Measurements from ENCODE around the gene SASH1. TPM values are rescaled to one million over a fixed set of nuclear protein-coding genes. Genes with fewer than 3 reads are reported as not detected.
A peak's percentile ranks its signal among the peaks of the same experiment; 100 is the strongest.

Gene SASH1
- total RNA-seq, 2 donors from 2014 or later = 0.49 to 0.52 TPM

DNA sequence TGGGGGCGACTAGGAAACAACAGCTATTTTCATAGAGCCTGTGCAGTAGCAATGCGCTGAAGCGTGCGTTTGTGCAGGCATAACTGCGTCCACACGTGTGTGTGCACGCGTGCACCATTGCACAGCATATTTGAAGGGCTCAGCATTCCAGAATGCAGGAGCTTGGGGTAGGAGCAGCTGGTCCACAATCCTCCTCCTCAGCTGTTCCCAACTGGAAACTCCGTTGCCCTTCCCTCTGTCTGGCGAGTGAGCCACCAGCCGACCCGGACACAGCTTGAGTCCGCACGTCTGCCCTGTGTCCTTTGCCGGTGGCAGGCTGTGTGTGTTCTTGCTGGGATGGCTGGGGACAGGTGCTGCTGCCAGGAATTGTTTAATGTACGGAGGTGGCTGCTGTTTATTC is 110.2 kb downstream of the SASH1 start:
- H3K27ac Mint-ChIP-seq = no peak overlapping the region
- no peaks in the 10 kb centered on the region for H3K36me3 Mint-ChIP-seq
- DNase-seq (ENCODE audit: low spot score in 2 of 2) (no peak), ATAC-seq (no peak)
- H3K9me3 Mint-ChIP-seq = no peaks in the 10 kb centered on the region

DNA sequence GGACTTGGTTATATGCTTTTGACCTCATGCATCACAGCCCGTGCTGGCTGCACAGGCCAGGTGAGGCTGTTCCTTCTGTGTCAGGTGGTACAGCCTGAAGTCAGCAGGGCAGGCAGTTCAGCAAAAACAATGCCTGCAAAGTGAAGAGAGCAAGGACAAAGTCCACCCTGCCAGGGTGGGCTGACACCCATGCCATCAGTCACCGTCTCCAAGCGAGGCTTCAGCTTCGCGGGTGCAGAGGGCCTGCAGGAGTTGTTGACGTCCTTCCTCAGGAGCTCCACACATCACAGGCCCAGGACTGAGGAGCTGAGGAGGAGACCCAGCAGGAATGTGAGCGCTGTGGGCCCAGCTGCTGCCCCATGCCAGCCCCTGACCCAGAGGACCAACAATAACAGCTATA is 111.3 kb downstream of the SASH1 start:
- Mint-ChIP-seq H3K36me3 (no peaks in the 10 kb centered on the region), H3K27ac (no peak overlapping the region), H3K9me3 (no peaks in the 10 kb centered on the region)
- ATAC-seq = no peak
- DNase-seq (ENCODE audit: low spot score in 2 of 2) = no peak

DNA sequence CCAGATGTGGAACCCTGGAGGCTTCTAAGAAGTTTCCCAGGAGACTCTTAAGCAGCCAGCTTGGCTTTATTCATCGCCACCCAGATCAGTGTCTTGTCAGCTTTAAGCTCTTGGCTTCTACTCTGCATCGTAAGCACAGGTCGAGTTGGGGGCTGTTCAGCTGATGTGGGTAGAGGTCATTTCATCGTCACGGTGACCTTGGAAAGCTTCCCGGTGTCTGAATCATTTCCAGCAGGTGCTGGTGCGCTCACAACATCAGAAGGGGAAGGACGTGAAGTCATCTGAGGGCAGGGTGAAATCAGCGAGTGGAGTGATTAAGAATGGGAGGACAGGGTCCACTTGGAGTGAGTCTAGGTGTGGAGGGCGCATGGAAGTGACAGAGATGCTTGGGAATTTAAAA is 112.6 kb downstream of the SASH1 start:
- no peak overlapping the region for H3K27ac Mint-ChIP-seq
- no peaks in the 10 kb centered on the region for H3K9me3 Mint-ChIP-seq
- H3K36me3 Mint-ChIP-seq = no peaks in the 10 kb centered on the region
- no peak for DNase-seq (ENCODE audit: low spot score in 2 of 2)
- ATAC-seq = no peak

DNA sequence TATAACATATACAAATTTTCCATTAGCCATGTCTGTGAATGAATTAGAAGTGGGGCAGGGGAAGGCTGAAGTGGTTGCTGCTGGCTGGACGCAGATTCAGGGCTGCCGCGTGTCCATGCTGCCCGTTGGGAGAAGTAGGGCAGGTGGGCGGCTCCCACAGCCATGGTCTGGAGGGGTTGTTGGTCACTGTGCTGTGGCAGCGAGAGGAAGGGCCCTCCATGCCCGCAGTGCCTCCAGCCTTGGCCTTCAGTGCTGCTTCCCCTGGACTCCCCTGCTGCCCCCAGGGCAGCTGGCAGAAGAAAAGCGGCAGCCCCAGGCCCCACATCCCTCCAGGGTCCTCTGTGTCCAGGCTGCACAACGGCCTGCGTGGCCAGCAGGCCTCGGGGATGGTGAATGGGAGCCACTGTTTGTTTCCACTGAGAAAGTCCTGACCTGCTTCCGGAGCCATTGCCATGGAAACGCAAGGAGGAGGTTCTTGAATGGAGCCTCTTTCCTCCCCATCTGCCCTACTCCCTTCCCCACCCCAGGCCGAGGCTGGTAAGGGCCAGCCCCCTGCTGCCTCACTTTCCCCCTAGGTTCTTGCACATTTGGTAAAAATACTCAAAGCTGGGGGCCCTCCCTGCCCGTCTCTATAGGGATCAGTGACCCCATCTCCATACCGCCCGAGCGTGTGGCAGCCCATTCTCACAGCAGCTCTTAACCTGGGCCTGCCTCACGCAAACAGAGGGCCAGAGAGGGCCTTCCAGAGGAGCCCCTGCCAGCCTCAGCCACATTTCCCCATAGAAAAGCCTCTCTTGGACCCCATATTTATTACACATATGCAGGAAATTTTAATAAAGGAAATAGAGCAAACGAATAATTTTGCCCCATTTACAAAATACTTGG is 113.3 kb downstream of the SASH1 start:
- DNase-seq (ENCODE audit: low spot score in 2 of 2) = no peak
- Mint-ChIP-seq H3K27ac (no peak overlapping the region), H3K36me3 (no peaks in the 10 kb centered on the region), H3K9me3 (no peaks in the 10 kb centered on the region)
- ATAC-seq = no peak

DNA sequence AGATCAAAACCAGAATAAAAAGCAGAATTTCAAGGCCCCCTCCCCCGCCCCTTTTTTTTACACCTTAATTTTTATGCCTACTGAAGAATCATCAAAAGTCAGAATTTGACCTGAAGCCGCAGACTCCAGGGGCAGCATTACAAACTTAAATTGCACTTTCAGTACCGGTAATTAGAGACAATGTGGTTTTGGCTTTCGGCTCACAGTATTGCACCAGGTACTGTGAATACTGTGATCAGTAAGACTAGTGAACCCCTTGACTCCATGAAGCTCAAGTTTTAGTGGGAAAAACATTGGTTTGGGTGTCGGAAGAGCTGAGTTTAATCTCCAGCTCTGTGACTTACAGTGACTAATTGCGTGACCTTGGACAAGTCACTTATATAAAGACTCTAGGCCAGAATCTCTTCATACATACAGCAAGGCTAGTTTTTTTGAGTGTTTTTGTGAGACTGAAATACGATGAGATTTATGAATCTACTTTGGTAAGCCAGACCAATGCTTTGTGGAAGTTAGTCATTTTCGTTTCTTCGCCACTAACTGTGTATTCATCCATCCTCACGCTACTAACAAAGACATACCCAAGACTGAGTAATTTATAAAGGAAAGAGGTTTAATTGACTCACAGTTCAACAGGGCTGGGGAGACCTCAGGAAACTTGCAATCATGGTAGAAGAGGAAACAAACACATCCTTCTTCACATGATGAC is 114.7 kb downstream of the SASH1 start:
- ATAC-seq (peak; percentile 81 to 86), DNase-seq (ENCODE audit: low spot score in 2 of 2) (no peak)
- Mint-ChIP-seq H3K36me3 (no peaks in the 10 kb centered on the region), H3K27ac (no peak overlapping the region), H3K9me3 (no peaks in the 10 kb centered on the region)

DNA sequence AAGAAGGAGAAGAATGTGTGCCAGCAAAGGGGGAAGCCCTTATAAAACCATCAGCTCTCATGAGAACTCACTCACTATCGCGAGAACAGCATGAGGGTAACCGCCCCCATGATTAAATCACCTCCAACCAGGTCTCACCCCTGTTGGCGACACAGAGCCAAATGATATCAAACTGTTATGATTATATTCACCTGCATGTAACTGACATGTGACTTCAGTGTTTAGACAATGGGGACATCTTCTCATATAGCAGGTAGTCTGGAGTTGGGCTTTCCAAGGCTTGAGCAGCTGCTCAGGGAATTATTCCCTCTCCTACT is 115.2 kb downstream of the SASH1 start:
- no peaks in the 10 kb centered on the region for H3K9me3 Mint-ChIP-seq
- ATAC-seq = no peak
- H3K27ac Mint-ChIP-seq = no peak overlapping the region
- DNase-seq (ENCODE audit: low spot score in 2 of 2) = no peak
- no peaks in the 10 kb centered on the region for H3K36me3 Mint-ChIP-seq

DNA sequence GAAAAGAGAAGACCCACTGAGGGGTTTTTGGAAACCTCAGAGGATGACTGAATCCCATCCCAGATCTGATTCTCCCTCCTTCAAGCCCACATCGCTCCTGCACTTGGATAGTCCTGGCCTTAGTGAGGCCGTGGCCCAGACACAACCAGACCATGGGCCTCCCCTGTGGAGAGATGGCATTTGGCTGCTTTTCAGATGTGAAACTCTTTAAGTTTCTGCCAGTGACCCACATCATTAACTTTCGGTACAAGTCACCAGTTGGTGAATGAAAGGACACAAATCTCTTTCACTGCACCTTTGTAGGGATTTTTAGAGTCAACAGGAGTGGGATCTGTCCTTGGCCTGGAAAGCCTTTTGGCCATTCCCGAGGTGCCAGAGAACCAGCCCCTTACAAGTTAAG is 116.6 kb downstream of the SASH1 start:
- ATAC-seq = no peak
- Mint-ChIP-seq H3K27ac (no peak overlapping the region), H3K9me3 (no peaks in the 10 kb centered on the region), H3K36me3 (no peaks in the 10 kb centered on the region)
- DNase-seq (ENCODE audit: low spot score in 2 of 2) = no peak

DNA sequence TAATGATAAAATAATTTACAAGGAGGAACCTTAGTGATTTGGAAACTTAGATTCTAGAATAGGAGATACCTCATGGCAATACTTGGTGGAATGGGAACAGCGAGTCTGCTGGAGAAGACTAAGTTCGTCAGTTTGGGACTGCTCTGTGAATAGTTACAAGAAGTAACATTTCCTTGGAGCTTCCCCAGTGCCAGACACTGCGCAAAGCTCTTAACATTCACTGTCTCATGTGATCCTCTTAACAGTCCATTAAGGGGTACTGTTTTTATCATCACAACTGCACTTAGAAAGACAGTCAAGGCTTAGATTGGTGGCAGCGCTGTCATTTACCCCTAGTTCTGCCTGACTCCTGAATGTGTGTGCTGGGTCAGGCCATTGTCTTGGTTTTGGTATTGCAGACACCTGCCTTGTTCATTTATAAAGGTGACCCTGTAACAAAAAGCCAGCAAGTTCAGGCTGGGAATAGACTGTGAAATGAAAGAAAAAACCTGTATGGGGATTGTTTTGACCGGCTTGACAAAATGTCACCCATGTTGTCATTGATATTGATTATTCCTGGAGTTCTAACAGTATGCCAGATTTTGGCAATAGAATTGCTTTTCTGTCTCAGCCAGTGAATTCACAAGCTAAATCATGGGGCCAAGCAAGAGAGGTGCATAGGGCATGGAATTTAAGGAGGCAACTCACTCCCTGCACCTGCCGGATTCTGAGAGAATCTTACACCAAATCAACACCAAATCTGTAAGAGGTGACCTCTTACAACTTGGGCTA is 118.4 kb downstream of the SASH1 start:
- no peak for ATAC-seq
- DNase-seq (ENCODE audit: low spot score in 2 of 2) = no peak
- H3K27ac Mint-ChIP-seq = no peak overlapping the region
- no peaks in the 10 kb centered on the region for H3K36me3 Mint-ChIP-seq
- H3K9me3 Mint-ChIP-seq = no peaks in the 10 kb centered on the region

DNA sequence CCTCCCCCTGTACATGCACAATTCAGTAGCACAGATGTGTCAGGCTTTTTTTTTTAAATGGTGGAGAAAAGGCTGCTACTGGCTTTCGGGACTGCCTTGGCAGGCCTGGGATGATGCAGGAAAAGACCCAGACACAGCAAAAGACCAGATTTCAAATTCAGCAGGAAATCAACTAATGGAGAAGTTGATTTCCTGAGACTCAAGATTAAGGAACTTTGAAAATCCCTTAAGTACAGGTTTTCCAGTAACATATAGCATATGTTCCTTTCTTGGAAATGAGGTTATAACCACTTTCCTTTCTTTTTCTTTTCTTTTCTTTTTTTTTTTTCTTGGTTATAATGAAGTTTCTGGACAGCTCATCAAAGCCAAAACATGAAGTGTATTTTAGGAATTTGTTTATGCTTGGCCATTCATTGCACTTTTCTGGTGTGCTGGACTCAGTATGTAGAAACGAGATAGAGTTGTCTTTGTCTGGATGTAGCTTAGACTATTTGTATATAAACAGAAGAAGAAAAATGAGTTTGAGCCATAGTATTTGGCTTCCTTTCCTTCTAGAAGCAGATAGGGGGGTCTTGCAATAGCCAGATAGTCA is 119.4 kb downstream of the SASH1 start:
- Mint-ChIP-seq H3K27ac (no peak overlapping the region), H3K9me3 (no peaks in the 10 kb centered on the region), H3K36me3 (no peaks in the 10 kb centered on the region)
- ATAC-seq (no peak), DNase-seq (ENCODE audit: low spot score in 2 of 2) (no peak)

DNA sequence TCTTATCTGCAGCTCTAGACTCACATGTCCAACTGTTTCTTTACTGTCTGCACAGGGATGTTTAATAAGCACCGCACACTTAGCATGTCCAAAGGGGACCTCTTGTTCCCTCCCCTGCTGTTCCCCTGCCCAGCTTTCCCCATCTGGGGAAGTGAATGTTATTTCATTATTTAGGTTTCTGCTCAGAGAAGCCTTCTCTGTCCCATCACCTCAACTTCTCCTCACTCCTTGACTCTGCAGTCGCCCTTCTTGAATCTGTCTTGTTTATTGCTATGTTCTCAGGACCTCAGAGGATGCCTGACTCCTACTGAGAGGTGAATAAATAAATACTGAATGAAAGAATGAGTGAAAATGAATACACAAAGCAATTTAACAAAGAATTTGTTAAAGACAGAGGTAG is 121.0 kb downstream of the SASH1 start:
- DNase-seq (ENCODE audit: low spot score in 2 of 2) = no peak
- Mint-ChIP-seq H3K27ac (peak overlapping the region in 1 of 2 donors; percentile 17), H3K9me3 (no peaks in the 10 kb centered on the region), H3K36me3 (no peaks in the 10 kb centered on the region)
- no peak for ATAC-seq

DNA sequence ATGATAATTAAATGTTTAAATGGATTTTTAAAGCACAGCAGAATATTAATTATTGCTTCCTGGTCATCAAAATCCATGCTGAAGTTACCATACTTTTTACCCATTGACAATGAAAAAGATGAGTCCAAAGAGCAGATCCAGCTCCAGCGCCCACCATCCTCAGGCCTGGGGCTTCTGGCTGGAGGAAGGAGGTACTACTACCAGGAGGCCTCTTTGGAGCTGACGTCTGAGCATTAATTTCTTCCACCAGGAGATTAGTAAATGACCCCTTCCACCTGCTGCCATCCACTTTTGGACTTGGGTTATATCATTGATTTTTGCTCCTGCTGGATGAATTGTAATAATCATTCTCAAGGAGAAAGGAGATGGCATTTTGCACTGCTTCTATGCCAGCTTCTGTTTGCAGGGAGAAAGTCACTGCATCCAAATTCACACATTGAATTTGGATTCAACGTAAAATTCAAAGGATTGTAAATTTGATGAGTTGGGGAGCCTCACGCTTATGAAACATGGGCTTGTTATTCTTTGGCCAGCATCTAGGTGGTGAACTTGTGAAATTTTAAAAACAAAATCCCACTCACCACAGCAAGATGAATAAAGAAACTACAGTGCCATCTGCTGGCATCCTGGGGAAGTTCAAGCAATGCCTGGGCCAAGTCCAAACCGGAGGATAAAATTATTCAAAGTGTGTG is 121.8 kb downstream of the SASH1 start:
- DNase-seq (ENCODE audit: low spot score in 2 of 2) = peak in 1 of 2 donors; percentile 55
- Mint-ChIP-seq H3K27ac (no peak overlapping the region), H3K36me3 (no peaks in the 10 kb centered on the region), H3K9me3 (no peaks in the 10 kb centered on the region)
- ATAC-seq = peak in 1 of 2 donors; percentile 56

DNA sequence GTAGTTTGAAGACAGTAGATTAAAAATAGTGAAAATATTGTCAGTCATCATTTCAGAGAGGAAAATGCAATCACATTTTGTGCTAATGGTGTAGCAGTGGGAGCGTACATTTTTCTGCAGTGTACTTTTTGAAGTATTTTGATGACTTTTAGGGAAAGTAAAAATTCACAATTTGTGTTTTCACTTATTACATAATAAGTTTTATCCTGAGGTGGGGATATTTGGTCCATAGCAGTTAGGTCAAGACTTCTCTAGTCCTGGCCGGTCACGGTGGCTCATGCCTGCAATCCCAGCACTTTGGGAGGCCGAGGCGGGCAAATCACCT is 122.3 kb downstream of the SASH1 start:
- H3K9me3 Mint-ChIP-seq = no peaks in the 10 kb centered on the region
- no peaks in the 10 kb centered on the region for H3K36me3 Mint-ChIP-seq
- DNase-seq (ENCODE audit: low spot score in 2 of 2) (no peak), ATAC-seq (no peak)
- H3K27ac Mint-ChIP-seq = no peak overlapping the region

DNA sequence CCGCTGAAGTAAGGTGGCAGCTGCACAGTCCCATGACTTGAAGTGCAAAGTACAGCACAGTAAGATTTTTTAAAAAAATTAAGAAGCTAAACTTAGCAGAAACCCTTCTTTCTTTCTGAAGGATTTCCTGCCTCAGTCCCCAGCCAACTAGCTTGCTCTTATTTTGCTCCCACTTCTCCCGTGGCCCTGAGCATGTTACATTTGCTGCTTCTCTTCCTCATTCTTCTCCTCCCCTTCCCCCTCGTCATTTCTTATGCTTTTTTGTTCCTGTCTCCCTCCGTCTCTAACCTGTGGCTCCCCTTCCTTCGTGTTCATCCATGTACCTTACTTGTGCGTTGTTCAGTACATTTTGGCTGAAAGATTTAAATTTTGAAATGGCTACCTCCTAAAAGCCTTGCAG is 123.0 kb downstream of the SASH1 start:
- Mint-ChIP-seq H3K36me3 (no peaks in the 10 kb centered on the region), H3K27ac (no peak overlapping the region)
- ATAC-seq = no peak

DNA sequence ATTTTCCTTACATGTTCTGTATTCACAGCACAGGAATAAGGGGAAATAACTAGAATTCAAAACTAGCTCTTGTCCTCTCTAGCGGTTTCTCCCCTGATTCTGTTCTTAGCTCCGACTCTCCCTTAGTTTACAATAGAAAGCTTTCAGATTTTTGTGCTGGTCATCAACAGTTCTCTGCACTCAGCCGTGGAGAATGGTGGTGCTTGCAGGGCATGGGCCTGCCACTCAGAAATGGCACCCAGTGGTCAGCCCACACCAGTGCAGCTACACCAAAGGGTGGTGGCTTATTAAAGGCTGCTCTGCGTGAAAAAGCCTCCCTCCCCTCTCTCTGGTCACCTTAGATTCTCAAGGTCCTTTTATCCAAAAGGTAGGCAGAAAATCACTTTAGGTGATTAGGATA is 123.5 kb downstream of the SASH1 start:
- DNase-seq (ENCODE audit: low spot score in 2 of 2) (no peak), ATAC-seq (no peak)
- H3K9me3 Mint-ChIP-seq = no peaks in the 10 kb centered on the region
- H3K27ac Mint-ChIP-seq = no peak overlapping the region
- no peaks in the 10 kb centered on the region for H3K36me3 Mint-ChIP-seq

More for the DNA sequence above, 123.0 kb downstream of the SASH1 start:
- no peaks in the 10 kb centered on the region for H3K9me3 Mint-ChIP-seq
- DNase-seq (ENCODE audit: low spot score in 2 of 2) = no peak

DNA sequence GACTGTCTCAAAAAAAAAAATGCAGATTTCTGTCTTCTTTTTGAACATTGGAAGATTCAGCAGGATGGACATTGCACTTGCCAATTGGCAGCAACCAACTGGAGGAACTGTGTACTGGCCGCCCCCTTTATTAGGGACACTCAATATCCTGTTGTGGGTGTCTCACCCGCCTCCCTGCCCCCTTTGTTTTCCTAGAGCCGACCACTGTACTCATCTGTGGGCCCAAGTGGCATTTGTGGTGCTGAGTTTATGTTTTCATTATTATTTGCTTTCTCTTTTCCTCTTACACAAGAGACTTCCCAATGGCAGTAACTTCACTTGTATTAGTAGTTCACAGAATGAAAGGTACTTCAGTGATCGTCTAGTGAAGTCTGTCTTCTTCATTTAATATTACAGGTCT is 125.3 kb downstream of the SASH1 start:
- no peak for DNase-seq (ENCODE audit: low spot score in 2 of 2)
- no peaks in the 10 kb centered on the region for H3K36me3 Mint-ChIP-seq
- H3K9me3 Mint-ChIP-seq = no peaks in the 10 kb centered on the region
- no peak for ATAC-seq
- no peak overlapping the region for H3K27ac Mint-ChIP-seq

DNA sequence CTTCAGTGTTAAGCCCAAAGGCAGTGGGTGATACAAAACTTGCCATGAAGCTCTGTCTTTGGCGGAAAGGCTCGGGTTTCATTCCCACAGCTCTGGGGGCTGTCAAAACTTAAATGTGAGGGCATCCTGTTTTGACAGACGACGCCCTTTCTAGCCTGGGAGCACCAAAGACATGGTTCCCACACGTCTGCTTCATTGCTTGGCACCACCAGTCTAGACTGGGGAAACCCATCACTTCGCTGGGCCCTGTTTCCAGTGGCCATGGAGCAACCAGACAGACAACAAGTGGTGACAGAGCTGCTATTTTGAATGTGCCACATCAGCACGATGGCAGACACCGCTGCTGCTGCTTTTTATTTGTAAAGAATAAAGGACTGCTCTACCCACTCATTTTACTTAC is 127.5 kb downstream of the SASH1 start:
- DNase-seq (ENCODE audit: low spot score in 2 of 2) = no peak
- H3K9me3 Mint-ChIP-seq = no peaks in the 10 kb centered on the region
- H3K36me3 Mint-ChIP-seq = no peaks in the 10 kb centered on the region
- no peak overlapping the region for H3K27ac Mint-ChIP-seq
- ATAC-seq = no peak
